ENCODE data around the gene ACTBL2. TPM values are rescaled to one million over a fixed set of nuclear protein-coding genes. Genes with fewer than 3 reads are reported as not detected.

Gene ACTBL2
- polyA plus RNA-seq, 1 of the 3 experiments (the other 2 are of a cell fraction) = 0.99 TPM

DNA sequence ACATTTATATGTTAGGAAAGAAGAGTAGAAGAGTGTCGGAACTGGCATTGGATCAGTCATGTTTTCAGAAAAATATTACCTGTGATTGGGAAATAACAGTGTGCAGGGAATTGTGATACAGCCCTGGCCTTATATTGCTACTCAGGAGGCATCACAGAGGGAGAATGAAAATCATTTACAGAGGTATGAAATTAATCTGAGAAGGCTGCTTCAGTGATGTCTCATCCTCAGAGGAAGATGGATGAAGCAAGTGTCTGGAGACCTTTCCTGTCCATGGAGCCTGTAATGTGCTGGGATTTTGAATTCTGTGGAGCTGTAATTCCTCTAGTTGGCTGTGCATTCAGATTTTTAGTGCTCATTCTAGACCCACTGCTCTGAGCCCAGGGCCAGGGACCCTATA is 3.8 kb downstream of the ACTBL2 start:
- Histone ChIP-seq H3K79me2 (ENCODE audit: insufficient read depth) (no peaks in the 10 kb centered on the region), H3K4me2 (no peak overlapping the region), H3K27me3 (ENCODE audit: insufficient read depth) (no peaks in the 10 kb centered on the region), H3K9me2 (no peaks in the 10 kb centered on the region), H2AFZ (ENCODE audit: low read depth) (no peak overlapping the region), H3K4me1 (ENCODE audit: control insufficient read depth in 1 of 2, insufficient read depth in 2 of 2, low read depth in 1 of 2, low read length in 1 of 2) (no peaks in the 10 kb centered on the region), H3K36me3 (replicated peaks in 1 of 2; ENCODE audit: control insufficient read depth in 1 of 2, insufficient read depth in 2 of 2, low read length in 1 of 2) (no peaks in the 10 kb centered on the region), H3F3A (replicated peaks; ENCODE audit: insufficient read depth) (no peaks in the 10 kb centered on the region), H4K20me1 (ENCODE audit: insufficient read depth) (no peaks in the 10 kb centered on the region), H3K4me3 (ENCODE audit: low read depth in 2 of 2, low read length in 1 of 2) (no peak overlapping the region), H3K9me3 (no peaks in the 10 kb centered on the region), H3K27ac (ENCODE audit: low read depth in 2 of 2, low read length in 1 of 2) (no peak overlapping the region), H3K9ac (no peak overlapping the region)
- ChIA-PET CTCF (interaction anchor here (1.6 kb wide), 1 partner anchor 21 kb away, joined by 5 read pairs; no protein-coding TSS in a partner anchor), POLR2A (no interaction called here)
- TF ChIP-seq EP300 (IDR thresholded peaks at IDR 0.05; ENCODE audit: borderline replicate concordance in 1 of 2, low read depth in 1 of 2, low read length in 1 of 2) (no peak), FOSL2 (IDR thresholded peaks at IDR 0.05; ENCODE audit: borderline replicate concordance, low read depth) (no peak), REST (IDR thresholded peaks at IDR 0.05; ENCODE audit: low read depth, low read length) (no peak), CTCF (IDR thresholded peaks at IDR 0.05) (no peak), GATA2 (CRISPR knock-in tag; IDR thresholded peaks at IDR 0.05) (no peak), RFX5 (IDR thresholded peaks at IDR 0.05; ENCODE audit: low read length) (no peak), TEAD4 (IDR thresholded peaks at IDR 0.05; ENCODE audit: borderline replicate concordance, insufficient read depth) (no peak), RCOR1 (IDR thresholded peaks at IDR 0.05; ENCODE audit: low read length) (no peak), MEF2A (IDR thresholded peaks at IDR 0.05; ENCODE audit: borderline replicate concordance, low read depth) (no peak), TAF1 (IDR thresholded peaks at IDR 0.05; ENCODE audit: borderline replicate concordance, low read depth, low read length) (no peak), SMC3 (IDR thresholded peaks at IDR 0.05; ENCODE audit: low read depth, low read length) (no peak), PBX3 (IDR thresholded peaks at IDR 0.05) (no peak), ZBTB33 (IDR thresholded peaks at IDR 0.05; ENCODE audit: borderline replicate concordance, low read depth) (no peak), JUND (IDR thresholded peaks at IDR 0.05) (no peak), NFIC (IDR thresholded peaks at IDR 0.05; ENCODE audit: borderline replicate concordance) (no peak)
- TF ChIP-seq, protein P1, sequence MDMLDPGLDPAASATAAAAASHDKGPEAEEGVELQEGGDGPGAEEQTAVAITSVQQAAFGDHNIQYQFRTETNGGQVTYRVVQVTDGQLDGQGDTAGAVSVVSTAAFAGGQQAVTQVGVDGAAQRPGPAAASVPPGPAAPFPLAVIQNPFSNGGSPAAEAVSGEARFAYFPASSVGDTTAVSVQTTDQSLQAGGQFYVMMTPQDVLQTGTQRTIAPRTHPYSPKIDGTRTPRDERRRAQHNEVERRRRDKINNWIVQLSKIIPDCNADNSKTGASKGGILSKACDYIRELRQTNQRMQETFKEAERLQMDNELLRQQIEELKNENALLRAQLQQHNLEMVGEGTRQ (IDR thresholded peaks at IDR 0.05; ENCODE audit: borderline replicate concordance, low read depth, low read length) = no peak
- DNase-seq = no peak
- WGBS (ENCODE audit: low lambda C conversion rate) = 94% methylated on average over 1 of the region's 1 CpG
